ENCODE results near the gene CDC25C. TPM values are rescaled to one million over a fixed set of nuclear protein-coding genes. Genes with fewer than 3 reads are reported as not detected.
A peak's percentile ranks its signal among the peaks of the same experiment; 100 is the strongest.

The CDC25C gene
- total RNA-seq, 2 donors from 2014 or later: 0.14 to 3.2 TPM

DNA sequence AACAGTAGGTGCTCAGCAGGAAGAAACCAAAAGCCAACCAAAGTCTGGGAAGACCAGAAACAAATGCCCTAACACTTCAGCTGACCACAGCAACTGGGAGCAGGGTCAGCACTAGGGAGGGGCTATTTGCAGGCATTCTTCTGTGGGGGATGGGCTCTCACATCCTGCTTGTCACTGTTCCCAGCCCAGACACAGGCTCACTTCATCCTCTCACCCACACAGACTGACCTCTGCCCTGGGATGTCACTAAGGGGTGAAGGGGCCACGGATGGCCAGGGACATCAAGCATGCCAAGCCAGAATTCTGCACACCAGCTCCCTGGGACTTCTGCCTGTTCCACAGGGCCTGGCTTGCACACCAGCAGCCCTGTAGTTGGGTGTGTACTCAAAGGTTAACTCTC is 85.9 kb downstream of the CDC25C start:
- 25% methylated on average over 1 of the region's 1 CpG for WGBS

DNA sequence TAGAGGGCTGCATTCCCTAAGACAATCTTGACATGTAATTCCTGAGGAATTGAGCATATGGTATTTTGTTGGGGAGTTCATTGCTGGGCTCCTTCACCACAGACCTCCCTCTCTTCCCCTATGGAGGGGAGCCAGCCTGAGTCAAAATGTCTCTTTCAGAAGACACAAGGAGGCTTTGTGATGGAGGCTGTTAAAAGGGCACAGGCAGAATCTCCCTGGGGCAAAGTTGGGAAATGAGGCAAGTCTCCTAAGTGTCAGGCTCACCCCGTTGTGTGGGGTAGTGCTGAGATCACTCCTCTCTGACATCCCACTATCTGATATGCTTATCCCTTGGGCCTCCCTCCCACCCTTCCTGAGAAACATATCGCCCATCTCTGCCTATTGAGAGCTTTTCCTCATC is 87.8 kb downstream of the CDC25C start:
- TF ChIP-seq, protein P1, sequence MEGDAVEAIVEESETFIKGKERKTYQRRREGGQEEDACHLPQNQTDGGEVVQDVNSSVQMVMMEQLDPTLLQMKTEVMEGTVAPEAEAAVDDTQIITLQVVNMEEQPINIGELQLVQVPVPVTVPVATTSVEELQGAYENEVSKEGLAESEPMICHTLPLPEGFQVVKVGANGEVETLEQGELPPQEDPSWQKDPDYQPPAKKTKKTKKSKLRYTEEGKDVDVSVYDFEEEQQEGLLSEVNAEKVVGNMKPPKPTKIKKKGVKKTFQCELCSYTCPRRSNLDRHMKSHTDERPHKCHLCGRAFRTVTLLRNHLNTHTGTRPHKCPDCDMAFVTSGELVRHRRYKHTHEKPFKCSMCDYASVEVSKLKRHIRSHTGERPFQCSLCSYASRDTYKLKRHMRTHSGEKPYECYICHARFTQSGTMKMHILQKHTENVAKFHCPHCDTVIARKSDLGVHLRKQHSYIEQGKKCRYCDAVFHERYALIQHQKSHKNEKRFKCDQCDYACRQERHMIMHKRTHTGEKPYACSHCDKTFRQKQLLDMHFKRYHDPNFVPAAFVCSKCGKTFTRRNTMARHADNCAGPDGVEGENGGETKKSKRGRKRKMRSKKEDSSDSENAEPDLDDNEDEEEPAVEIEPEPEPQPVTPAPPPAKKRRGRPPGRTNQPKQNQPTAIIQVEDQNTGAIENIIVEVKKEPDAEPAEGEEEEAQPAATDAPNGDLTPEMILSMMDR (IDR thresholded peaks at IDR 0.05): no peak
- TF ChIP-seq POLR2A (IDR thresholded peaks at IDR 0.05) (no peak), POLR2AphosphoS5 (IDR thresholded peaks at IDR 0.05) (no peak)
- Histone ChIP-seq H3K27ac (no peak overlapping the region), H3K4me3 (no peak overlapping the region), H3K27me3 (replicated peaks; ENCODE audit: insufficient read depth) (no peaks in the 10 kb centered on the region), H3K9me3 (no peaks in the 10 kb centered on the region), H3K36me3 (no peaks in the 10 kb centered on the region), H3K4me1 (replicated peaks) (no peaks in the 10 kb centered on the region)
- 61% methylated on average over 2 of the region's 2 CpGs for WGBS
- DNase-seq (ENCODE audit: low spot score): no peak
- intact Hi-C loops (cut with DNase I): no loop called here

More for the DNA sequence above, 85.9 kb downstream of the CDC25C start:
- intact Hi-C loops (cut with DNase I): no loop called here
- H3K27me3 ChIP-seq (replicated peaks; ENCODE audit: insufficient read depth): no peaks in the 10 kb centered on the region
- no peak overlapping the region for H3K27ac ChIP-seq
- no peaks in the 10 kb centered on the region for H3K9me3 ChIP-seq
- H3K4me1 ChIP-seq (replicated peaks): no peaks in the 10 kb centered on the region
- TF ChIP-seq POLR2AphosphoS5 (IDR thresholded peaks at IDR 0.05) (no peak), POLR2A (IDR thresholded peaks at IDR 0.05) (no peak)
- TF ChIP-seq, protein P1 (IDR thresholded peaks at IDR 0.05): no peak
- no peak for DNase-seq (ENCODE audit: low spot score)
- no peaks in the 10 kb centered on the region for H3K36me3 ChIP-seq
- no peak overlapping the region for H3K4me3 ChIP-seq

DNA sequence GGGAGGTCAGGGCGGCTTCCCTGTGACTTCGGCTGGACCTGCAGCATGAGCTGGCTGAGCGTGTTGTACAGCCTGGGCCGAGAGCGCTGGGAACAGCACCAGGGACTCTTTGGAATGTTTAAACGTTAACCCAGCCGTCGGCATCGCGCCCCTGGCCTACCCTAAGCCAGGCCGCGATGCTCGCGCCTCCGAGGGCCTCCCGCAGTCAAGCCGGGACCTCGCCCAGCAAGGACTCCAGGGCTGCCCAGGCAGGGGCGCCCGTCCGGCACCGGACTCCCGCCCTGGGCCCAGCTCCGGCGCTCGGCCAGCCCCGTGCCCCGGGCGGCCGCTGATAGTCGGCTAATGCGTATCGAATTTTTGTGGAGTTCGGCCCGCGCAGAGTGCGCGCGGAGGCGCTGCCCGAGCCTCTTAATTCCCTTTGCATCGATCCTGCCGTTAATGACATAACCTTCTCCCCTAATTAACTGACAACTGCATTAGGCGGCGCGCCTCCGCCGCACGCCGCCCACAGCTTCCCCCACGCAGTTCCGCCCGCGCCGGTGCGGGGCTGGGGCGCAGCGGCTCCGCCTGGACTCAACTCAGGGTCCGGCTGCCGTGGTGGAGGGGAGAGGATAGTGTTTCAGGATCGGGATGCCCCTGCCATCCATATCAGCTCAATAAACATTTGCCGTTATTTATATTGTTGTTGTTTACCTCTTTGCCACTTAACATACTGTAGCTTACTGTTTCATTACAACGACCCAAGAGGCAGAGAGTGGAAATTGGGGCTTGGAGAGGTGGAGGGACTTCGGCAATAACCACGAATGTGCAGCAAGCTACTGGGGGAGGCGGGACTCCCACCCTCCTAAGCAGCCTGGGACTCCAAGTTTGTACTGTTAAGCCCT is 89.7 kb downstream of the CDC25C start:
- Histone ChIP-seq H3K36me3 (no peaks in the 10 kb centered on the region), H3K27ac (no peak overlapping the region), H3K4me1 (replicated peaks) (no peaks in the 10 kb centered on the region), H3K4me3 (peak overlapping the region; percentile 9 to 29), H3K9me3 (no peaks in the 10 kb centered on the region), H3K27me3 (replicated peaks; ENCODE audit: insufficient read depth) (no peaks in the 10 kb centered on the region)
- TF ChIP-seq POLR2A (IDR thresholded peaks at IDR 0.05) (no peak), POLR2AphosphoS5 (IDR thresholded peaks at IDR 0.05) (no peak)
- TF ChIP-seq, protein P1 (IDR thresholded peaks at IDR 0.05): no peak
- DNase-seq (ENCODE audit: low spot score): no peak
- WGBS: 6% methylated on average over 46 of the region's 67 CpGs
- intact Hi-C loops (cut with DNase I): no loop called here

DNA sequence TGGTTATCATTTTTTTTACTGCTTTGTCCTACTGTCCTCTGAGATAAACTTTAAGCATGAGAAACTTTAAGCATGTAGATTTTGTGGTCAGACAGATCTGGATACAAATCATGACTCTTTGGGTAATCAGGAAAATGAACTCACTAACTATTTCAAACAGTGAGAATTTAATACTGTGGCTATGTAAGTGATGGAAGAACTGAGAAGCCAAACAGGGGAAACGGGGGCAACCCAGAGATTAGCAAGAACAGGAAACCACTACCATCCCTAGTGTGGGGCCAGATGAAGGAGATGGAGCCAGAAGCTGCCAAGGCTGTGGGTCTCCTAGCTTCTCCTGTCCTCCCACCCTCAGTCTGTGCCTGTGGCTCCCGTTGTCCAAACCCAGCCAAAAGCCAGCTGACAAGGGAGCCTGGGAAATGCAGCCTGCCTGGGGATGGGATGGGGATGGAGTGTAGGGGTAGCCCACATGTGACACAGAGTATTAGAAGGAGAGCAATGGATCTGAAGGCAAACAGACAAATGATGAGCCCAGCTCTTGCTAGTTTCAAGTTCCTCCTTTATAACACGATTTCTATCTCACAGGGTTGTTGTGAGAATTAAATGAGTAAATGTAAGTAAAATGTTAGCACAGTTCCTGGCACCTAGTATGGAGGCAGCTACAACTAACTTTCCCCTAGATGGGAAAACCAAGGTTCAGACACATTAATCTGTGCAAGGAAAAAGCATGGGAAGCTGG is 90.8 kb downstream of the CDC25C start:
- no peak overlapping the region for H3K27ac ChIP-seq
- no peak overlapping the region for H3K4me3 ChIP-seq
- no peaks in the 10 kb centered on the region for H3K9me3 ChIP-seq
- TF ChIP-seq POLR2A (IDR thresholded peaks at IDR 0.05) (no peak), POLR2AphosphoS5 (IDR thresholded peaks at IDR 0.05) (no peak)
- TF ChIP-seq, protein P1 (IDR thresholded peaks at IDR 0.05): no peak
- 77% methylated on average over 3 of the region's 3 CpGs for WGBS
- no peak for DNase-seq (ENCODE audit: low spot score)
- no peaks in the 10 kb centered on the region for H3K4me1 ChIP-seq (replicated peaks)
- H3K36me3 ChIP-seq: no peaks in the 10 kb centered on the region
- no peaks in the 10 kb centered on the region for H3K27me3 ChIP-seq (replicated peaks; ENCODE audit: insufficient read depth)
- intact Hi-C loops (cut with DNase I): no loop called here

Measured in prostate gland (tissue), 2 donors.